Lower lobe of right lung (tissue), 2 donors: ENCODE data around the gene TLR10. TPM values are rescaled to one million over a fixed set of nuclear protein-coding genes. Genes with fewer than 3 reads are reported as not detected.
"Not testable (repeated sequence)": the region's sequence is repeated elsewhere in the genome, so short reads cannot be mapped to it uniquely, and the experiment has no call there.

Experiments
- ATAC-seq, 2 donors: fragments of 200-7000 bp; cut with Tn5 transposase; one replicate each; pipeline ENCODE4 v1.9.1; 2020 to 2022; ENCODE audit warnings: mild to moderate bottlenecking in 2 of 2, moderate library complexity in 2 of 2
- DNase-seq: peaks from one replicate; pipeline ENCODE4 v3.0.0-alpha.2; 2020
- H3K27ac ChIP-seq: fragments of 200-600 bp; one replicate; pipeline ENCODE4 v1.8.0; 2022
- H3K27me3 ChIP-seq: fragments of 200-600 bp; one replicate; pipeline ENCODE4 v1.8.0; 2022; ENCODE audit warnings: low read depth
- H3K36me3 ChIP-seq: fragments of 200-600 bp; one replicate; pipeline ENCODE4 v1.8.0; 2022; ENCODE audit warnings: mild to moderate bottlenecking
- H3K4me1 ChIP-seq: fragments of 200-600 bp; one replicate; pipeline ENCODE4 v1.8.0; 2022
- H3K4me3 ChIP-seq: fragments of 200-600 bp; one replicate; pipeline ENCODE4 v1.8.0; 2022; ENCODE audit warnings: mild to moderate bottlenecking
- H3K9me3 ChIP-seq: fragments of 200-600 bp; one replicate; pipeline ENCODE4 v1.8.0; 2022
- CTCF ChIP-seq: fragments of 200-600 bp; IDR thresholded peaks from one replicate; pipeline ENCODE4 v1.8.0; 2022; ENCODE audit warnings: antibody characterized with exemption, mild to moderate bottlenecking
- intact Hi-C: fragments of 100-400 bp; cut with DNase I; formaldehyde crosslinking; loops from one replicate; pipeline ENCODE4 v1.11.0; 2022
- total RNA-seq: library from RNA; stranded (reverse); fragmentation: NEBNext Ultra II Directional; extraction: Animal tissue kit (Norgen Biotek cat#: 25700); gene quantifications from one replicate; pipeline ENCODE4 v1.2.1, GENCODE V29; 2021
- donor health status: DM: no; HTN: yes; CAD: no; lungs with severe emphysema.

Gene TLR10
- total RNA-seq, 1 donor from 2014 or later = 1.2 TPM

- no peak for ATAC-seq
- no peak overlapping the region for H3K4me3 ChIP-seq
- H3K27ac ChIP-seq = no peak overlapping the region
- H3K4me1 ChIP-seq = no peaks in the 10 kb centered on the region
- no peak for DNase-seq
- H3K9me3 ChIP-seq = no peaks in the 10 kb centered on the region
- H3K36me3 ChIP-seq = no peaks in the 10 kb centered on the region
- TF ChIP-seq CTCF = no peak
- no peaks in the 10 kb centered on the region for H3K27me3 ChIP-seq
- intact Hi-C loops = no loop called here
Measured at GRCh38 chr4:38779790-38780189, 3.0 kb downstream of the TLR10 start.

DNA sequence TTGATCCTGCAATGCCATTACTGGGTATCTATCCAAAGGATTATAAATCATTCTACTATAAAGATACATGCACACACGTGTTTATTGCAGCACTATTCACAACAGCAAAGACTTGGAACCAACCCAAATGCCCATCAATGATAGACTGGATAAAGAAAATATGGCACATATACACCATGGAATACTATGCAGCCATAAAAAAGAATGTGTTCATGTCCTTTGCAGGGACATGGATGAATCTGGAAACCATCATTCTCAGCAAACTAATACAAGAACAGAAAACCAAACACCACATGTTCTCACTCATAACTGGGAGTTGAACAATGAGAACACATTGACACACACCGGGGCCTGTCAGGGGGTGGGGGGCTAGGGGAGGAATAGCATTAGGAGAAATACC is 4.9 kb downstream of the TLR10 start:
- H3K27ac ChIP-seq, DNase-seq, H3K27me3 ChIP-seq, H3K4me3 ChIP-seq, H3K9me3 ChIP-seq, ATAC-seq, H3K4me1 ChIP-seq, intact Hi-C loops, H3K36me3 ChIP-seq: not testable (repeated sequence)

DNA sequence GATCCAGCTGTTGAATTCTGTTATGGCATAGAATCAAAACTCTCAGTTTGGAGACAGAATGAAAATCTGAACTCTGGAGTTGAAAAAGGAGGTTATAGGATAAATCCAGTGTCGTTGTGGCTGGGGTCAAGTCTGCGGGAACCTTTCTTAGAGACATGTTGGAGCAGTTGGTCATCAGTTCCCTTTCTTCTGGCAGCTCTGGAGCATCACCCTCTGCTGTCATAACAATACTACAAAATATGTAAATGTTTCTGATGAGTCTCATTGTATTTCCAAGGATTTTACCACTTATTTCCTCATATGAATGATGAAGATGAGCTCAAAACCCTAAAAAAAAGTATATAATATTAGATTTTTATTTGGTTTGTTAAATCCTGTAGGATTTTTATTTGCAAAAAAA is 7.5 kb downstream of the TLR10 start:
- intact Hi-C loops = no loop called here
- no peak for ATAC-seq
- H3K27me3 ChIP-seq = no peaks in the 10 kb centered on the region

DNA sequence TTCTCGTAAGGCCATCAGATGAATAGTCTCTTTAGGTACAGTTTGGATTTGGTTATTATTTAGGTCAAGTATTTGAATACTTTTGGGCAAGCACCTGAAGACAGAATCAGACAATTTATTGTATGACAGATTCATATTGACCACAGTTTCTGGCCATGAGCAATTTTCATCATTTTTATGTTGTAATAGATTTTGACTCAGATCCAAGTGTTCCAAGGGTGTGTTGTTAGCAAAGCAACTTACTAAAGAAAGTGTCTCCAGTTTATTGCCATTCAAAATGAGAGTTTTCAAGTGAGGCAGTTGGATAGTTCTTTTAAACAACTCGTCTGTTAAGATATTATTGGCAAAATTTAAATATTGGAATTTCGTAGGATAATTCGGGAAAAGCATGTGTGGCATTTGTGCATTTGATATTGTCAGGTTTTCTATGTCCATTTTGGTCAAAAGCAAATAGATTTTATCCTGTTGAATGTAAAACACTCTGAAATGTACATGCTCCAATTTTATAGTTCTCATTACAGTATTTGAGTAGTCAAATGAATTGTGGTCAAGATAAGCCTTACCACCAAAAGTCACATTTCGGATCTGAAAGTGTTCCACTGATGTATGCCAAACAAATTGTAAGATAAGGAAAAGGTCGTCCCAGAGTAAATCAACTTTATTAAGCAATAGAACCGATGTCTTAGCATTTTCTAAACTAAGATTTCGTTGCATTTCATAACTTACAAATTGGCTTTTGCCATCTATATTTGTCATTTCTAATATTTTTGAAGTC is 8.4 kb downstream of the TLR10 start:
- intact Hi-C loops = no loop called here
- Histone ChIP-seq H3K27ac (no peak overlapping the region), H3K9me3 (no peaks in the 10 kb centered on the region), H3K4me3 (no peak overlapping the region), H3K36me3 (no peaks in the 10 kb centered on the region), H3K27me3 (no peaks in the 10 kb centered on the region), H3K4me1 (no peaks in the 10 kb centered on the region)
- DNase-seq (no peak), ATAC-seq (no peak)
- no peak for TF ChIP-seq CTCF

More for the DNA sequence above, 7.5 kb downstream of the TLR10 start:
- TF ChIP-seq CTCF = no peak
- Histone ChIP-seq H3K36me3 (no peaks in the 10 kb centered on the region), H3K4me3 (no peak overlapping the region), H3K4me1 (no peaks in the 10 kb centered on the region), H3K9me3 (no peaks in the 10 kb centered on the region), H3K27ac (no peak overlapping the region)
- DNase-seq = no peak

DNA sequence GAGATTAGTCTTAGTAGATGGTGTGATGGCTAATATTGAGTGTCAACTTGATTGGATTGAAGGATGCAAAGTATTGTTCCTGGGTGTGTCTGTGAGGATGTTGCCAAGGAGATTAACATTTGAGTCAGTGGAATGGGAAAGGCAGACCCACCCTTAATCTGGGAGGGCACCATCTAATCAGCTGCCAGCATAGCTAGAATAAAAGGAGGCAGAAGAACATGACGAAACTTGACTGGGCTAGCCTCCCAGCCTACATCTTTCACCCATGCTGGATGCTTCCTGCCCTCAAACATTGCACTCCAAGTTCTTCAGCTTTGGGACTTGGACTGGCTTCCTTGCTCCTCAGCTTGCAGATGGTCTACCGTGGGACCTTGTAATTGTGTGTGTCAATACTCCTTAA is 12.5 kb downstream of the TLR10 start:
- H3K4me1 ChIP-seq, H3K4me3 ChIP-seq, H3K27ac ChIP-seq, H3K9me3 ChIP-seq, H3K36me3 ChIP-seq, H3K27me3 ChIP-seq, ATAC-seq, intact Hi-C loops, DNase-seq: not testable (repeated sequence)

DNA sequence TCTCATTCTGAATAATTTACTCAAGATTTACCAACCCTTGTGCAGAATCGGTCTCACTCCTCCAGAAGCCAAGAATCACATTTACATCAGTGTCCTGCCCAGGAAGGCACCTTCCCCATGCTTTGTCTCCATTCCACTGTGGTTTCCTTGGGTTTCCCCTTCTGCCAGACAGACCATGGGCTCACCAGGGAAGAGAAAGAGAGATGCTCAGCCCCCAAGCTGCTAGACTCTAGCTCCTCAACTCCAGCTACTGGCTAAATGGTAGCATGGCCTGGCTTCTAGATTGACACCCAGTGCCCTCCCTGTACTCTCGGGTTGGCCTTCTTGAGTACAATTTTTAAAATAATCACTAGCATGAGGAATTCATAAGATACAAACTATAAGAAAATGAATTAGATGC is 12.9 kb downstream of the TLR10 start:
- intact Hi-C loops = no loop called here
- no peaks in the 10 kb centered on the region for H3K9me3 ChIP-seq
- H3K27ac ChIP-seq = no peak overlapping the region
- H3K4me1 ChIP-seq = no peaks in the 10 kb centered on the region
- H3K27me3 ChIP-seq = no peaks in the 10 kb centered on the region
- H3K36me3 ChIP-seq = no peaks in the 10 kb centered on the region
- no peak for DNase-seq
- H3K4me3 ChIP-seq = no peak overlapping the region
- no peak for ATAC-seq
- TF ChIP-seq CTCF = no peak
